Ascending aorta (tissue), 2 donors: ENCODE data around the gene CRYBG2. TPM values are rescaled to one million over a fixed set of nuclear protein-coding genes. Genes with fewer than 3 reads are reported as not detected.
"Not testable (repeated sequence)": the region's sequence is repeated elsewhere in the genome, so short reads cannot be mapped to it uniquely, and the experiment has no call there.

ENCODE experiments used
- DNase-seq, 2 donors: peaks; one replicate each; pipeline ENCODE4 v3.0.0-alpha.2; 2019; ENCODE audit warnings: low spot score in 2 of 2
- H3K27ac ChIP-seq, 2 donors: fragments of 200-600 bp; sonication (generic); one replicate each; pipeline ENCODE4 v1.5.1; 2016 to 2017; ENCODE audit warnings: mild to moderate bottlenecking in 1 of 2
- H3K27me3 ChIP-seq: fragments of 200-600 bp; sonication (generic); one replicate; pipeline ENCODE4 v1.5.1; 2017
- H3K36me3 ChIP-seq, 2 donors: fragments of 200-600 bp; sonication (generic); one replicate each; pipeline ENCODE4 v1.5.1; 2016
- H3K4me1 ChIP-seq, 2 donors: fragments of 200-600 bp; sonication (generic); one replicate each; pipeline ENCODE4 v1.5.1; 2016 to 2017; ENCODE audit warnings: mild to moderate bottlenecking in 1 of 2
- H3K4me3 ChIP-seq, 2 donors: fragments of 200-600 bp; sonication (generic); one replicate each; pipeline ENCODE4 v1.5.1; 2016 to 2017; ENCODE audit warnings: mild to moderate bottlenecking in 1 of 2
- H3K9me3 ChIP-seq, 2 donors: fragments of 200-600 bp; sonication (generic); one replicate each; pipeline ENCODE4 v1.5.1; 2016
- intact Hi-C: fragments of 100-400 bp; cut with DNase I; formaldehyde crosslinking; loops from one replicate; pipeline ENCODE4 v1.15.1; 2023
- total RNA-seq: library from RNA; depleted of rRNA; stranded (reverse); fragments of >200 nt; gene quantifications from one replicate; pipeline ENCODE4 v1.1.0, GENCODE V29; 2016
- TF ChIP-seq, protein P1 (sequence below), 3 experiments: fragments of 200-600 bp in 2 of 3; fragments of 450-650 bp in 1 of 3; sonication (generic) in 2 of 3; IDR thresholded peaks; one replicate each; pipeline ENCODE4 v1.5.1; 2016 to 2019; ENCODE audit warnings: antibody characterized with exemption in 3 of 3, mild to moderate bottlenecking in 1 of 3, moderate library complexity in 1 of 3

Gene CRYBG2
- total RNA-seq, 1 donor from 2014 or later: not detected

GRCh38 chr1:26336477-26337205 is 17.3 kb downstream of the CRYBG2 start:
- peaks cover 8% of the 10 kb centered on the region for H3K27me3 ChIP-seq
- DNase-seq: peak in 1 of 2 donors; percentile 77
- H3K4me1 ChIP-seq: peaks cover 3 to 9% of the 10 kb centered on the region in 2 donors
- no peak overlapping the region for H3K27ac ChIP-seq
- intact Hi-C loops: no loop called here
- H3K9me3 ChIP-seq: no peaks in the 10 kb centered on the region
- TF ChIP-seq, protein P1, sequence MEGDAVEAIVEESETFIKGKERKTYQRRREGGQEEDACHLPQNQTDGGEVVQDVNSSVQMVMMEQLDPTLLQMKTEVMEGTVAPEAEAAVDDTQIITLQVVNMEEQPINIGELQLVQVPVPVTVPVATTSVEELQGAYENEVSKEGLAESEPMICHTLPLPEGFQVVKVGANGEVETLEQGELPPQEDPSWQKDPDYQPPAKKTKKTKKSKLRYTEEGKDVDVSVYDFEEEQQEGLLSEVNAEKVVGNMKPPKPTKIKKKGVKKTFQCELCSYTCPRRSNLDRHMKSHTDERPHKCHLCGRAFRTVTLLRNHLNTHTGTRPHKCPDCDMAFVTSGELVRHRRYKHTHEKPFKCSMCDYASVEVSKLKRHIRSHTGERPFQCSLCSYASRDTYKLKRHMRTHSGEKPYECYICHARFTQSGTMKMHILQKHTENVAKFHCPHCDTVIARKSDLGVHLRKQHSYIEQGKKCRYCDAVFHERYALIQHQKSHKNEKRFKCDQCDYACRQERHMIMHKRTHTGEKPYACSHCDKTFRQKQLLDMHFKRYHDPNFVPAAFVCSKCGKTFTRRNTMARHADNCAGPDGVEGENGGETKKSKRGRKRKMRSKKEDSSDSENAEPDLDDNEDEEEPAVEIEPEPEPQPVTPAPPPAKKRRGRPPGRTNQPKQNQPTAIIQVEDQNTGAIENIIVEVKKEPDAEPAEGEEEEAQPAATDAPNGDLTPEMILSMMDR (IDR thresholded peaks at IDR 0.05): no peak
- H3K4me3 ChIP-seq: peak overlapping the region; percentile 26 to 61
- H3K36me3 ChIP-seq: no peaks in the 10 kb centered on the region

DNA sequence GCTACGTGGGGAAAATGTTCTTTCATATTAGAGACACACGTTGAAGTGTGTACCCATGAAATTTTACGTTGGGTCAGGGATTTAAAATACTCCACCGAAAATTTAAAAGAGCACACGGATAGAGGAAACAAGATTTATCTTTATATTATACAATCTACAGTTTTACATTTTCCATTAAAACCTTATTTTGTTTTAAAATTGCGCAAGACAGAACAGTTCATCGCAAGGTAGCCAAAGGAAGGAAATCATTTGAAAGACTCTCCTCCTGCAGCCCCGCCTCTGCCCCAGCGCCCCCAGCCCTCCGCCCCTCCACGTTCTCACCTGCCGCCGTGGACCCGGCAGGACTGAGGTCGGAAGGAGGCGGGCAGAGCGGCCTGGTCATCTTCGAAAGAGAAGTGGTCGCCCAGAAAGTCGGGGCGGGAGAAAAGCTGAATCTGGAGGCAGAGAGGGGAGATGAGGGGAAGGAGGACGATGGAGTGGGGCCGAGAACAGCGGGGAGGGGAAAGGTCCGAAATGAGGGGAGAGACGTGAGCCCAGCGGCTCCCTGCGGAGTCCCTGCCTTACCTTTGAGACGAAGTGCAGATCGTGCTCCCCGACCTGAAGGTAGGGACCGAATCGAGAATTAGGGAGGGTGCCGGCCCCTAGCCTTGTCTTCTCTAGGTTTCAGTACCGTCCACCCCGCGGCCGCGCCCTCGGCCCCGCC is 18.0 kb downstream of the CRYBG2 start:
- no peaks in the 10 kb centered on the region for H3K9me3 ChIP-seq
- no peak overlapping the region for H3K27ac ChIP-seq
- peak overlapping the region; percentile 26 to 61 for H3K4me3 ChIP-seq
- no peak for DNase-seq
- H3K4me1 ChIP-seq: peaks cover 3 to 9% of the 10 kb centered on the region in 2 donors
- TF ChIP-seq, protein P1 (IDR thresholded peaks at IDR 0.05): no peak
- H3K36me3 ChIP-seq: no peaks in the 10 kb centered on the region
- intact Hi-C loops: no loop called here
- peaks cover 8% of the 10 kb centered on the region for H3K27me3 ChIP-seq

DNA sequence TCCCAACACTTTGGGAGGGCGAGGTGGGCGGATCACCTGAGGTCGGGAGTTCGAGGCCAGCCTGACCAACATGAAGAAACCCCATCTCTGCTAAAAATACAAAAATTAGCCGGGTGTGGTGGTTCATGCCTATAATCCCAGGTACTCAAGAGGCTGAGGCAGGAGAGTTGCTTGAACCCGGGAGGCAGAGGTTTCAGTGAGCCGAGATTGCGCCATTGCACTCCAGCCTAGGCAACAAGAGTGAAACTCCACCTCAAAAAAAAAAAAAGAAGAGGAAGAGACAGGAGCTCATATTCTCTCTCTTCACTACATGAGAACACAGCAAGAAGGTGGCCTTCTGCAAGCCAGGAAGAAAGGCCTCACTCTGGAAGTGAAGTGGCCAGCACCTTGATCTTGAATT is 20.6 kb downstream of the CRYBG2 start:
- DNase-seq, H3K27ac ChIP-seq, H3K36me3 ChIP-seq, H3K27me3 ChIP-seq, intact Hi-C loops, H3K9me3 ChIP-seq, H3K4me1 ChIP-seq, H3K4me3 ChIP-seq: not testable (repeated sequence)

DNA sequence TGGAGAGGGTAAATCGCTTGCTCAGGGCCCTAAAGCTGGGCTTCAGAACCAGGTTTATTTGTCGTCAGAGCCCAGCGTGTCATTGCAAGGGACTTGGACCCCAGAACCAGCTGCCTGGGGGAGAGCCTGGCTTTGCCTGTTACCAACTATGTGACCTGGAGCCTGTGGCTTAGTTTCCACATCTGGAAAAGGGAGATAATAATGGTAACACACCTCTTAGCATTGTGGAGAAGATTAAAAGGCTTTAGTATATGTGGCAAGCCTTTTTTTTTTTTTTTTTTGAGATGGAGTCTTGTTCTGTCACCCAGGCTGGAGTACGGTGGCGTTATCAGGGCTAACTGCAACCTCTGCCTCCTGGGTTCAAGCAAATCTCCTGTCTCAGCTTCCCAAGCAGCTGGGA is 23.7 kb downstream of the CRYBG2 start:
- Histone ChIP-seq H3K27me3 (peaks cover 8% of the 10 kb centered on the region), H3K4me3 (no peak overlapping the region), H3K9me3 (no peaks in the 10 kb centered on the region), H3K27ac (no peak overlapping the region), H3K4me1 (no peaks in the 10 kb centered on the region), H3K36me3 (no peaks in the 10 kb centered on the region)
- intact Hi-C loops: no loop called here
- DNase-seq: no peak
- TF ChIP-seq, protein P1 (IDR thresholded peaks at IDR 0.05): no peak

- H3K4me3 ChIP-seq, intact Hi-C loops, H3K36me3 ChIP-seq, H3K27me3 ChIP-seq, H3K27ac ChIP-seq, H3K9me3 ChIP-seq, H3K4me1 ChIP-seq, DNase-seq: not testable (repeated sequence)
Observed at GRCh38 chr1:26329380-26329779, 24.6 kb downstream of the CRYBG2 start.

- no peak overlapping the region for H3K27ac ChIP-seq
- TF ChIP-seq, protein P1 (IDR thresholded peaks at IDR 0.05): no peak
- intact Hi-C loops: no loop called here
- H3K36me3 ChIP-seq: no peaks in the 10 kb centered on the region
- no peaks in the 10 kb centered on the region for H3K4me1 ChIP-seq
- H3K4me3 ChIP-seq: no peak overlapping the region
- no peak for DNase-seq
- peaks cover 1% of the 10 kb centered on the region for H3K27me3 ChIP-seq
- H3K9me3 ChIP-seq: no peaks in the 10 kb centered on the region
Observed at GRCh38 chr1:26328597-26328996, 25.3 kb downstream of the CRYBG2 start.
